Activated CD4-positive, alpha-beta T cell treated with anti-CD3 and anti-CD28 coated beads, Interleukin-2, amount 50 U/mL, for 16 hours (primary cell): Measurements from ENCODE around the gene ARHGAP30.

Source experiments
- DNase-seq: peaks from one replicate; pipeline ENCODE4 v3.0.0-alpha.2; 2020

ARHGAP30 gene

DNA sequence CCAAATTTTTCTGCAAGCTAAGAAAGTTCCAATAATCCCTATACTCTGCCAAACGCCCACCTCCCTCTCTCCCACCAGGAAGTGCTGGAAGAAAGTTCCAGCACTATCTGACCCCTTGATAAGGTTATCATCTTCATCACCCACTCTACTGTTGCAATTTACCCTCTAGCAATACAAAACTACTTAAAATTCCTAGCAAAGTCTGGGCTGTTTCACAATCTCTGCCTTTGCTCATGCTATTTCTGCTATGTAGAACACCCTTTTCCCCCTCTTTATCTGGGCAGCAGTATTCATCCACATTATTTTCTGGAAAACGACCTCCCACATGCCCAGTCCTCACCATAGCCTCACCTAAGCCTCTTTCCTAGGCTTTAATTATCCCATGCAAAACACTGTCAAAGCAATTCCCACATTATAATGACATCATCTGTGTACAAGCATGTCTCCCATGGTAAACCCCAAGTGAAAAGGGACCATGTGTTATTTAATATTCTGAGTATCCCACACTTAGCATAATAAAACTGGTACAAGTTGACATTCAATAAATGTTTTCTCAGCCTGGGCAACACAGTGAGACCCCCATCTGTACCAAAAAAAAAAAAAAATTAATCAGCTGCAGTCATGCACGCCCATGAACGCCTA, 60.7 kb downstream of the ARHGAP30 start:
- no peak for DNase-seq

- no peak for DNase-seq
These were observed 62.3 kb downstream of the ARHGAP30 start for GRCh38 chr1:161007369-161007768.

GRCh38 chr1:161006563-161006962, 63.1 kb downstream of the ARHGAP30 start:
- no peak for DNase-seq

GRCh38 chr1:161001525-161001924, 68.2 kb downstream of the ARHGAP30 start:
- DNase-seq = no peak

DNA sequence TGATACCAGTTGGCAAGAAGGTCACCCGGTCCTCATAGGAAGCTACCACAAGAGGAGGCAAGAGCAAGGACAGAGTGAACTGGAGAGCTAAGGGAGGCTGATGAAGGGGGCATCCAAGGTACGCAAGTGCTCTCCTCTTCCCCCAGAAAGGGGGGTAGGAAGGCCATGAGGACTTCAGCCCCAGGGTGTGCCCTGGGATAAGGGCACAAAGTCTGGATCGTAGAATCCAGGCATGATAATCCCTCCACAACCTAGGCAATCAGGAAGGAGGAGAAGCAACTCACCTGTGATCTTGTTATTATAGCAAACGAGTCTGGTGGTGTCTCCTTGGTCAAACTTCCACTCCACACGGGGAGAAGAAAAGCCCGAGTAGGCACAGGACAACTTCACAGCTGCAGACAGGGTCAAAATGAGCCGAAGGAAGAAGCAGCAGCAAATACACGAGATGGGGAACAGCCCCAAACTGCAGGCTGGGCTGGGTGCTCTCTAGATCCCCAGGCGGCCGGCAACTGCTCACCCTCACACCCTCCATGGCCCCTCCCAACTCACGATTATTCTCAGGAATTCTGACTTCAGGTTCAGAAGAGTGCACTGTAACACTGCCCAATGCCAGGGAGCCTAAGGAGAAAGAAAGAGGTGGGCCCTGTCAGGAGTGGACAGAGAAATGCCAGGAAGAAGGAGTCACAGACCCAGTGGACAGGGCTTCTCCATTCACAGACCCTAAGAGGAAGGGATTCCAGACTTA, 68.8 kb downstream of the ARHGAP30 start:
- no peak for DNase-seq

- no peak for DNase-seq
These were observed 70.3 kb downstream of the ARHGAP30 start for GRCh38 chr1:160999376-160999775.

DNA sequence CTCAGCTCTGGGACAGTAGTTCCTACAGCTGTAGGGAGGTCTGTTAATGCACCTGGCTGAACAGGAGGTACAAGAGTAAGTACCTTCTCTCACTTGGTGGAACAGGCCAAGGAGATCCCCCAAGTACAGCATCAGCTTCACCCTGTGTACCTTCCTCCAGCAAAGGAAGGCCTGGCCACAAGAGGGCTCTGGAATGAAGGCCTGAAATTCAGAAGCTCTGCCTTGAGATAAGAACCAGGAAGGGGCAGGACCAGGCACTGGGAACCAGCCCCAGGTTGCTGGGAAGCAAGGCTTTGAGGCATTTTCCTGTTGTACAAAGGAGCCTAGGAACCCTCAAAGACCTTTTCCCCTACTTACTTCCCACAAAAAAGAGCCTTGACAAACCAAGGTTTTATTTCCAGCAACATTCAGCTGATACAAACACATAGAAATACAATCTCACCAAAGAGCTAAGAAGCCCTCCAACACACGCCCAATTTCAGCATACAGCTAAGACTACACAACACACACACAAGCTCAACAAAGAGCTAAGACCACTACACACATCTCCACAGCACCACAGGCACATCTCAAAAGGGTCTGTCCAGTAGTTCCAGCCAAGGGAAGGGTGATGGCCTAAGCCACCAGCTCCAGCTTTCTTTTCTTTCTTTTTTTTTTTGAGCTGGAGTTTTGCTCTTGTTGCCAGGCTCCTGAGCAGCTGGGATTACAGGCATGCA, 72.2 kb downstream of the ARHGAP30 start:
- DNase-seq = peak; percentile 43
